Sigmoid colon (tissue), 7 donors: ENCODE data around the gene TMEM260. TPM values are rescaled to one million over a fixed set of nuclear protein-coding genes. Genes with fewer than 3 reads are reported as not detected.
"Not testable (repeated sequence)": the region's sequence is repeated elsewhere in the genome, so short reads cannot be mapped to it uniquely, and the experiment has no call there.

Source experiments
- DNase-seq: peaks from one replicate; pipeline ENCODE4 v3.0.0-alpha.2; 2019
- H3K27ac ChIP-seq, 4 donors: fragments of 200-600 bp; sonication (generic); one replicate each; pipeline ENCODE4 v1.5.1; 2016 to 2019; ENCODE audit warnings: mild to moderate bottlenecking in 1 of 4
- H3K27me3 ChIP-seq, 3 donors: fragments of 200-600 bp; sonication (generic); one replicate each; pipeline ENCODE4 v1.5.1; 2019; ENCODE audit warnings: mild to moderate bottlenecking in 1 of 3
- H3K36me3 ChIP-seq, 4 donors: fragments of 200-600 bp; sonication (generic); one replicate each; pipeline ENCODE4 v1.5.1; 2016 to 2019
- H3K4me1 ChIP-seq, 4 donors: fragments of 200-600 bp; sonication (generic); one replicate each; pipeline ENCODE4 v1.5.1; 2017 to 2019
- H3K4me3 ChIP-seq, 4 donors: fragments of 200-600 bp; sonication (generic); one replicate each; pipeline ENCODE4 v1.5.1; 2017 to 2019; ENCODE audit warnings: mild to moderate bottlenecking in 2 of 4, moderate library complexity in 1 of 4
- H3K9me3 ChIP-seq, 4 donors: fragments of 200-600 bp in 3 of 4; sonication (generic) in 3 of 4; one replicate each; pipeline versions ENCODE4 v1.5.1 to v1.6.1; 2013 to 2019
- CTCF ChIP-seq, 4 experiments: fragments of 450-650 bp in 3 of 4; fragments of 200-600 bp in 1 of 4; IDR thresholded peaks; one replicate each; pipeline ENCODE4 v1.5.1; 2016 to 2019; ENCODE audit warnings: antibody characterized with exemption in 4 of 4, mild to moderate bottlenecking in 3 of 4, moderate library complexity in 2 of 4
- EP300 ChIP-seq, 4 donors: sonication (generic); formaldehyde crosslinking; IDR thresholded peaks; one replicate each; pipeline ENCODE4 v1.6.1; 2017; ENCODE audit warnings: antibody characterized with exemption in 4 of 4
- POLR2A ChIP-seq, 2 donors: fragments of 450-650 bp; IDR thresholded peaks; one replicate each; pipeline ENCODE4 v1.6.1; 2016; ENCODE audit warnings: antibody characterized with exemption in 2 of 2, mild to moderate bottlenecking in 2 of 2, moderate library complexity in 2 of 2
- POLR2AphosphoS5 ChIP-seq, 4 donors: sonication (generic); formaldehyde crosslinking; IDR thresholded peaks; one replicate each; pipeline ENCODE4 v1.6.1; 2017; ENCODE audit warnings: antibody characterized with exemption in 4 of 4
- WGBS, 2 donors: extraction: QIAGEN DNeasy Blood & Tissue Kit; methylation state at CpG; one replicate each; pipeline ENCODE4 v1.1.7; 2013; 5-methylcytosine and 5-hydroxymethylcytosine counted together
- intact Hi-C: fragments of 100-400 bp; cut with DNase I; formaldehyde crosslinking; loops from one replicate; pipeline ENCODE4 v1.15.1; 2023
- polyA plus RNA-seq, 3 donors: library from polyadenylated mRNA; stranded (reverse); fragments of 200-250 nt; gene quantifications; one replicate each; pipeline ENCODE4 v1.2.3, GENCODE V29; 2013
- total RNA-seq, 4 donors: library from RNA; depleted of rRNA; stranded (reverse); fragments of >200 nt; gene quantifications; one replicate each; pipeline ENCODE4 v1.1.0, GENCODE V29; 2016
- donor health status: healthy with polysubstance abuse.
- donor health status: Bipolar disorder and iron deficiency.
- donor health status: healthy.

The TMEM260 gene
- total and polyA plus RNA-seq, 7 donors: 1.6 to 15.0 (median 10.3) TPM

- H3K4me3 ChIP-seq: no peak overlapping the region
- H3K9me3 ChIP-seq: no peaks in the 10 kb centered on the region
- no peak for TF ChIP-seq POLR2A (IDR thresholded peaks at IDR 0.05)
- no peak for TF ChIP-seq CTCF (IDR thresholded peaks at IDR 0.05)
- TF ChIP-seq EP300 (IDR thresholded peaks at IDR 0.05): no peak
- no peak for TF ChIP-seq POLR2AphosphoS5 (IDR thresholded peaks at IDR 0.05)
- H3K36me3 ChIP-seq: peaks cover 0 to 45% (median 5%) of the 10 kb centered on the region in 4 donors
- H3K4me1 ChIP-seq: no peaks in the 10 kb centered on the region
- H3K27me3 ChIP-seq: no peaks in the 10 kb centered on the region
- H3K27ac ChIP-seq: no peak overlapping the region
- DNase-seq: no peak
- intact Hi-C loops: no loop called here
- 87 to 92% methylated on average over 2 of the region's 2 CpGs for WGBS, 2 donors
Measured at GRCh38 chr14:56603648-56604047, 24.1 kb downstream of the TMEM260 start.

DNA sequence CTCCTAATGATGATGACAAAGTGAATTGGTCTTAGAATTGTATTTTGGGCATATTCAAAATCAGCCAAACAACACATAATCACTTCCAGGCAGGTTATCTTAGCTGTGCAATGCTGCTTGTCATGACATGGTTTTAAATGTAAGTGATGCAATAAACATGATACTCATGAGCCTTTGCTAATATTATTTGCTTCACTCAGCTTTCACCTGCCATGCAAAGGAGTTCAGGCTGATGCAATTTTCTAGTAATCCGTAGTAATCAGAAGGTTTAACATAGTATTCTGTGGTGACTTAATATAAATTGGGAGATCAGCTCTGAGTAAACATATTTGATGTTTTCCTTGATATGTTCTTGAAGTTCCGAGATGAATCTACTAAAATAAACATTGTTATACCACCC, 29.1 kb downstream of the TMEM260 start:
- no peak for DNase-seq
- no peaks in the 10 kb centered on the region for H3K4me1 ChIP-seq
- peaks cover 0 to 83% (median 8%) of the 10 kb centered on the region in 4 donors for H3K36me3 ChIP-seq
- 84 to 85% methylated on average over 2 of the region's 2 CpGs for WGBS, 2 donors
- no peak overlapping the region for H3K27ac ChIP-seq
- intact Hi-C loops: no loop called here
- H3K9me3 ChIP-seq: no peaks in the 10 kb centered on the region
- TF ChIP-seq CTCF (IDR thresholded peaks at IDR 0.05) (no peak), POLR2A (IDR thresholded peaks at IDR 0.05) (no peak), POLR2AphosphoS5 (IDR thresholded peaks at IDR 0.05) (no peak), EP300 (IDR thresholded peaks at IDR 0.05) (no peak)
- no peaks in the 10 kb centered on the region for H3K27me3 ChIP-seq
- no peak overlapping the region for H3K4me3 ChIP-seq

- intact Hi-C loops, H3K4me3 ChIP-seq: not testable (repeated sequence)
- WGBS, 2 donors: 98% methylated on average over 2 of the region's 2 CpGs
Measured at GRCh38 chr14:56611663-56612062, 32.1 kb downstream of the TMEM260 start.

GRCh38 chr14:56617084-56617483, 37.5 kb downstream of the TMEM260 start:
- Histone ChIP-seq H3K27me3 (no peaks in the 10 kb centered on the region), H3K9me3 (no peaks in the 10 kb centered on the region), H3K27ac (no peak overlapping the region), H3K36me3 (peaks cover 0 to 89% (median 14%) of the 10 kb centered on the region in 4 donors), H3K4me3 (no peak overlapping the region), H3K4me1 (no peaks in the 10 kb centered on the region)
- DNase-seq: no peak
- intact Hi-C loops: no loop called here
- no peak for TF ChIP-seq EP300 (IDR thresholded peaks at IDR 0.05)
- no peak for TF ChIP-seq POLR2AphosphoS5 (IDR thresholded peaks at IDR 0.05)
- TF ChIP-seq POLR2A (IDR thresholded peaks at IDR 0.05): no peak
- TF ChIP-seq CTCF (IDR thresholded peaks at IDR 0.05): no peak

More at GRCh38 chr14:56611663-56612062, 32.1 kb downstream of the TMEM260 start:
- H3K4me1 ChIP-seq, H3K9me3 ChIP-seq, DNase-seq, H3K27me3 ChIP-seq, H3K27ac ChIP-seq: not testable (repeated sequence)
- H3K36me3 ChIP-seq: peaks cover 0 to 92% (median 10%) of the 10 kb centered on the region in 4 donors

- 92% methylated on average over 3 of the region's 3 CpGs for WGBS, 2 donors
- H3K4me1 ChIP-seq: no peaks in the 10 kb centered on the region
- H3K27ac ChIP-seq: no peak overlapping the region
- H3K9me3 ChIP-seq: peaks cover 0 to 4% (median 0%) of the 10 kb centered on the region in 4 donors
- intact Hi-C loops: no loop called here
- DNase-seq: no peak
- H3K4me3 ChIP-seq: no peak overlapping the region
- H3K36me3 ChIP-seq: peaks cover 0 to 91% (median 22%) of the 10 kb centered on the region in 4 donors
- TF ChIP-seq POLR2A (IDR thresholded peaks at IDR 0.05) (no peak), CTCF (IDR thresholded peaks at IDR 0.05) (no peak), POLR2AphosphoS5 (IDR thresholded peaks at IDR 0.05) (no peak), EP300 (IDR thresholded peaks at IDR 0.05) (no peak)
- no peaks in the 10 kb centered on the region for H3K27me3 ChIP-seq
Measured at GRCh38 chr14:56630707-56631106, 51.1 kb downstream of the TMEM260 start.
